Cardiac muscle cell (in vitro differentiated cells and primary cell): ENCODE measurements around the gene SLC27A3. TPM values are rescaled to one million over a fixed set of nuclear protein-coding genes. Genes with fewer than 3 reads are reported as not detected.
"Not testable (repeated sequence)": the region's sequence is repeated elsewhere in the genome, so short reads cannot be mapped to it uniquely, and the experiment has no call there.

Experiments used
- DNase-seq, 2 donors: peaks; one replicate each; pipeline versions ENCODE4 v3.0.0 to v3.0.0-alpha.2; 2010 to 2017; ENCODE audit warnings: low read depth in 1 of 2, low spot score in 1 of 2
- H3K27ac ChIP-seq: fragments of 200-600 bp; sonication (generic); 2 replicates; pipeline ENCODE4 v1.5.1; 2016
- H3K27me3 ChIP-seq: fragments of 200-600 bp; sonication (generic); 2 replicates; pipeline ENCODE4 v1.6.0; 2016; ENCODE audit warnings: control low read depth
- H3K36me3 ChIP-seq: fragments of 200-600 bp; sonication (generic); 2 replicates; pipeline ENCODE4 v1.5.1; 2016; ENCODE audit warnings: control low read depth
- H3K4me1 ChIP-seq: fragments of 200-600 bp; sonication (generic); 2 replicates; pipeline ENCODE4 v1.8.1; 2017; ENCODE audit warnings: low read depth, mild to moderate bottlenecking, mixed run types
- H3K4me3 ChIP-seq: fragments of 200-600 bp; sonication (generic); 2 replicates; pipeline ENCODE4 v1.5.1; 2016; ENCODE audit warnings: mild to moderate bottlenecking
- H3K9me3 ChIP-seq: fragments of 200-600 bp; sonication (generic); 2 replicates; pipeline ENCODE4 v1.5.1; 2017; ENCODE audit warnings: low read depth, mild to moderate bottlenecking, control low read depth
- polyA plus RNA-seq: library from polyadenylated mRNA; unstranded; fragments of >200 nt; fragmentation: Nextera tagmentation; extraction: Ambion mirVana; gene quantifications from 2 replicates; pipeline ENCODE4 v1.2.1, GENCODE V29; 2016
- total RNA-seq: library from RNA; depleted of rRNA; stranded (reverse); fragments of >200 nt; gene quantifications from 2 replicates; pipeline ENCODE4 v1.2.3, GENCODE V29; 2016
- TF ChIP-seq, protein P1 (sequence below): IDR thresholded peaks from 2 replicates; pipeline ENCODE4 v1.5.1; 2012; ENCODE audit warnings: low read depth, mild to moderate bottlenecking, low read length

SLC27A3 gene
- total and polyA plus RNA-seq, 2 experiments from 2014 or later: 27.7 to 30.6 TPM

DNA sequence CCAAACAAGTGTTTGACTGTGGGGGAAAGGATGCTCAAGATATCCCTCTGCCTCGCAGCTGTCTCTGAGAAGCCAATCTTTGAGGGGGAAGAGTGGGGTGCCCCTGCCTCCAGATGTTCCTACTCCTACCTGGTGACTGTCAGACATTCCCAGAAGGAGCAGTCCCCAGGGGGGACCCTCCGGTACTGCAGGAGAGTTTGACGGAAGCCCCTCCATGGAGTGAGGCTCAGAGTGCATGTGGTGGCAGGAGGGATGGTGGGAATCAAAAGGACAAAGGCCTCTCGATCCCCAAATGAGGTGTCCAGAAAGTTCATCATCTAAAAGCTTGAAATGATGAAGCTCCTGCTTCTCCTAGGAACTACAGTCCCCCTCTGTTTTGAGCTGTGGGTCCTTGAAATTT is 5.3 kb downstream of the SLC27A3 start:
- H3K27ac ChIP-seq: no peak overlapping the region
- H3K4me1 ChIP-seq: peaks cover 3% of the 10 kb centered on the region
- H3K9me3 ChIP-seq: no peaks in the 10 kb centered on the region
- H3K27me3 ChIP-seq: no peaks in the 10 kb centered on the region
- TF ChIP-seq, protein P1, sequence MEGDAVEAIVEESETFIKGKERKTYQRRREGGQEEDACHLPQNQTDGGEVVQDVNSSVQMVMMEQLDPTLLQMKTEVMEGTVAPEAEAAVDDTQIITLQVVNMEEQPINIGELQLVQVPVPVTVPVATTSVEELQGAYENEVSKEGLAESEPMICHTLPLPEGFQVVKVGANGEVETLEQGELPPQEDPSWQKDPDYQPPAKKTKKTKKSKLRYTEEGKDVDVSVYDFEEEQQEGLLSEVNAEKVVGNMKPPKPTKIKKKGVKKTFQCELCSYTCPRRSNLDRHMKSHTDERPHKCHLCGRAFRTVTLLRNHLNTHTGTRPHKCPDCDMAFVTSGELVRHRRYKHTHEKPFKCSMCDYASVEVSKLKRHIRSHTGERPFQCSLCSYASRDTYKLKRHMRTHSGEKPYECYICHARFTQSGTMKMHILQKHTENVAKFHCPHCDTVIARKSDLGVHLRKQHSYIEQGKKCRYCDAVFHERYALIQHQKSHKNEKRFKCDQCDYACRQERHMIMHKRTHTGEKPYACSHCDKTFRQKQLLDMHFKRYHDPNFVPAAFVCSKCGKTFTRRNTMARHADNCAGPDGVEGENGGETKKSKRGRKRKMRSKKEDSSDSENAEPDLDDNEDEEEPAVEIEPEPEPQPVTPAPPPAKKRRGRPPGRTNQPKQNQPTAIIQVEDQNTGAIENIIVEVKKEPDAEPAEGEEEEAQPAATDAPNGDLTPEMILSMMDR: no peak
- H3K36me3 ChIP-seq: no peaks in the 10 kb centered on the region
- DNase-seq: no peak
- H3K4me3 ChIP-seq: no peak overlapping the region

DNA sequence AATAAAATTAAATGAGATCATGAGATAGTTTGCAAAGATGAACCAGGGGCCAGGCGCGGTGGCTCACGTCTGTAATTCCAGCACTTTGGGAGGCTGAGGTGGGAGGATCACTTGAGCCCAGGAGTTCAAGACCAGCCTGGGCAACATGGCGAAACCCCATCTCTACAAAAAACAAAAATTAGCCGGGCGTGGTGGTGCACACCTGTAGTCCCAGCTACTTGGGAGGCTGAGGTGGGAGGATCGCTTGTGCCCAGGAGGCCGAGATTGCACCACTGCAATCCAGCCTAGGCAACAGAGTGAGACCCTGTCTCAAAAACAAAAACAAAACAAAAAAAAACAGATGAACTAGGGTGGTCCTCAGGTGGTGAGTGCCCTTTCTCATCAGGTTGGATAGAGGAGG is 7.4 kb downstream of the SLC27A3 start:
- DNase-seq, H3K4me1 ChIP-seq, H3K27me3 ChIP-seq, H3K36me3 ChIP-seq, H3K9me3 ChIP-seq: not testable (repeated sequence)
- Histone ChIP-seq H3K4me3 (peak overlapping the region; percentile 59), H3K27ac (peak overlapping the region; percentile 82)

DNA sequence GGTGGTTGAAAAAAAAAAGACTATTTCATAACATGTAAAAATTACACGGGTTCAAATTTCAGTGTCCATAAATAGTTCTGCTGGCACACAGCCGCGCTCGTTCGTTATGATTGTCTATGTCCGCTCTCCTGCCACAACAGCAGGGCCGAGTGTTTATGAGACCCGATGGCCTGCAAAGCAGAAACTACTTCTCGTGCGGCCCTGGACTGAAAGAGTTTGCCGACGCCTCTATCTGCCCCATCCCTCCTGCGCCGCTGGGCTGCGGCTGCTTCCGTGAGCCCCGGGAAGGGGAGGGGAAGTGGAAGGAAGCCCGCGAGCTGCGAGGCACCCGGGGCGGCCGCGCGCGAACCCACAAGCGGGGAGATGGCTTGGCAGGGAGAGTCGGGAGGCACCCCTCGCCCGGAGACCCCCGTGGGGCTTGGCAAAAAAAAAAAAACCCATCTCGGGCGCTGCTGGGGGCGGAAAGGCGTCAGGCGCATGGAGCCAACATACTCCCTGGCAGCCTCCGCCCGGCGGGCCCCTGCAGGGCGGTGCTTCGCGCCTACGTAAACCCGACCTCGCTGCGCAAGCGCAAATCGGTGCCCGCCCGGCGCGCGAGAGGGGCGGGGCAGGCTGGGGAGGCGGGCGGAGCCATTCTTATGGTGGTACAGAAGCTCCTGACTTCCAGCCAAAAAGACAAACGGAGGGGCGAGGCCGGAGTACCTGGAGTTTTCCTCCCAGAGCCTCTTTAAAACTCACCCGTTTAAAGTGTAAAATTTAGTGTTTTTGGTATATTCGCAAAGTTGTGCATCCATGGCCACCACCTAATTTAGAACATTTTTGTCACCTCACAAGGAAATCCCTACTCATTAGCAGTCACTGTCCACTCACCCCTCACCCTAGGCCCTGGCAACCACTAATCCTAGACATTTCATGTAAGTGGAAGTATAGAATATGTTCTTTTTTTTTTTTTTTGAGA is 8.3 kb downstream of the SLC27A3 start:
- no peaks in the 10 kb centered on the region for H3K4me1 ChIP-seq
- TF ChIP-seq, protein P1: no peak
- peak; percentile 92 to 94 for DNase-seq
- peak overlapping the region; percentile 82 for H3K27ac ChIP-seq
- H3K9me3 ChIP-seq: no peaks in the 10 kb centered on the region
- no peaks in the 10 kb centered on the region for H3K36me3 ChIP-seq
- peak overlapping the region; percentile 59 for H3K4me3 ChIP-seq
- no peaks in the 10 kb centered on the region for H3K27me3 ChIP-seq

DNA sequence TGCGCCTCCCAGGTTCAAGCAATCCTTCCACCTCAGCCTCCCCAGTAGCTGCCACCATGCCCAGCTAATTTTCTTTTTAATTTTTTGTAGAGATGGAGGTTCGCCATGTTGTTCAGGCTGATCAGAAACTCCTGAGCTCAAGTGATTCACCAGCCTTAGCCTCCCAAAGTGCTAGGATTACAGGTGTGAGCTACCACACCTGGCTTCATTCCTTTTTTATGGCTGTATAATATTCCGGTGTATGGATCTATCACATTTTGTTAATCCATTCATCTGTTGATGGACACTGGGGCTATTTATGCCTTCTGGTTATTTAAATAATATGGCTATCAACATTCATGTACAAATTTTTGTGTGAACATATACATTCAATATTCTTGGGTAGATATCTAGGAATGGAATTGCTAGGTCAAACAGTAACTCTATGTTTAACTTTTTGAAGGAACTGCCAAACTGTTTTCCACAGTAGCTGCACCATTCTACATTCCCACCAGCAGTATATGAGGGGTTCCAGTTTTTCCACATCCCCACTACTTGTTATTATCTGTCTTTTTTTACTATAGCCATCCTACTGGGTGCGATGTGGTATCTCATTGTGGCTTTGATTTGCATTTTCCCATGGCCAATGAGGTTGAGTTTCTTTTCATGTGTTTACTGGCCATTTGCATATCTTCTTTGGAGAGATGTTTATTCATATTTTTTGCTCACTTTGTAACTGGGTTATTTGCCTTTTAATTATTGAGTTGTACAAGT is 11.0 kb downstream of the SLC27A3 start:
- DNase-seq: no peak
- TF ChIP-seq, protein P1: no peak
- H3K4me1 ChIP-seq: peaks cover 5% of the 10 kb centered on the region
- H3K9me3 ChIP-seq: no peaks in the 10 kb centered on the region
- H3K27ac ChIP-seq: no peak overlapping the region
- no peaks in the 10 kb centered on the region for H3K27me3 ChIP-seq
- no peak overlapping the region for H3K4me3 ChIP-seq
- no peaks in the 10 kb centered on the region for H3K36me3 ChIP-seq

DNA sequence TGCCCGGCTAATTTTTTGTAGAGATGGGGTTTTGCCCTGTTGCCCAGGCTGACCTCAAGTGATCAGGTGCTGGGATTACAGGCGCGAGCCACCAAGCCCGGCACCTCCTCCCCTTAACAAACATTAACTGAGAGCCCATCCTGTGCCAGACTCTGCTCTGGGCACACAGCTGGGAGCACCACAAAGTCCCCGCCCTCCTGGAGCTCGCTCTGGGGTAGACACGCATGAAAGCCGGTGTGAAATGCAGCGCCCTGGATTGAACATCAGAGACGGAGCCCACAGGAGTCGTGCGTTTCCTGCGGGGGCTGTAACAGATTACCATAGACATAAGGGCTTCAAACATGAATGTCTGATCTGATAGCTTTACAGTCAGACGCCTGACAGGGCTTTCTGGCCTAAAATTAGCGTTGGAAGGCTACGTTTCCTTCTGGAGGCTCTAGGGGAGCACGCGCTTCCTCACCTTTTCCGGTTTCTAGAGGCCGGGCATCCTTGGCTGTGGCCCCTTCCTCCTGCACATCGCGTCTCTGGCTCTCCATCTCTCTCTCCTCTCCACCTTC is 14.3 kb downstream of the SLC27A3 start:
- H3K27ac ChIP-seq: no peak overlapping the region

More for the DNA sequence above, 14.3 kb downstream of the SLC27A3 start:
- no peak overlapping the region for H3K4me3 ChIP-seq
- H3K9me3 ChIP-seq: no peaks in the 10 kb centered on the region
- no peak for DNase-seq
- H3K4me1 ChIP-seq: peaks cover 5% of the 10 kb centered on the region
- no peaks in the 10 kb centered on the region for H3K27me3 ChIP-seq
- TF ChIP-seq, protein P1: no peak
- no peaks in the 10 kb centered on the region for H3K36me3 ChIP-seq
